ENCODE measurements around the gene MASP1.
"Not testable (repeated sequence)": the region's sequence is repeated elsewhere in the genome, so short reads cannot be mapped to it uniquely, and the experiment has no call there.

Gene MASP1

DNA sequence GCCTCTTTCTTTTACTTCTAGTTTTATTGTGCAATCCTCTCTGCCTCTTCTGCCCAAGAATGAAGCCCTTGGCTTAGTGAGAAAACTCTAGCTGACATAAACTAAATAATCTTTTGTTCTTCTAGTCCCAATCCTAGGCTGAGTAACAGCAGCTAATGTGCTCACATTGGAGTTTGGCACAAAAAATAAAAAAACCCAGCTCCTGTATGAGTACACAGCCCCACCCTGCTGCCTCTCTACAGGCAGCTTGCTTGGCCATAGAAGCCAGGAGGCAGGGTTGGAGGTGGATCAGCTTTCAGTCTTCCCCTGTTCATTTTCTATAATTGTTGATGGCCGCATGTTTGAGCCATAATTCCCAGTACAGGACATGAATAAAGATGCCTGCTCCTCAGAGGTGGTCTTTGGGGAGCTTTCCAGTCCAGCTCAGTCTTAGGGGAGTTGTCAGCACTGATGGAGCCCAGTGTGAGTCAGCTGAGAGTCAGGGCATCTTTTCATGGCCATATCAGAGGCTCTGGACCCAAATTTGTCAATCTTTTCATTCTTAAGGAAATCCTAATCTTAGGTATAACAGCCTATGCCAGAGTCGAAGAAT, 47.5 kb downstream of the MASP1 start:
- H3K9me3 ChIP-seq (ENCODE audit: control insufficient read depth in 1 of 2, low read length in 2 of 2) = no peaks in the 10 kb centered on the region
- no peaks in the 10 kb centered on the region for H3K36me3 ChIP-seq (ENCODE audit: control insufficient read depth in 1 of 2, insufficient read depth in 2 of 2, low read length in 2 of 2)
- H3K4me1 ChIP-seq (ENCODE audit: control insufficient read depth in 1 of 2, insufficient read depth in 2 of 2, low read length in 2 of 2) = no peaks in the 10 kb centered on the region
- H3K27ac ChIP-seq (ENCODE audit: low read length) = no peak overlapping the region
- no peak overlapping the region for H3K4me3 ChIP-seq (ENCODE audit: low read depth in 1 of 2, low read length in 2 of 2)
- no peaks in the 10 kb centered on the region for H3K27me3 ChIP-seq (ENCODE audit: low read depth, low read length)

GRCh38 chr3:187242900-187243299, 48.6 kb downstream of the MASP1 start:
- no peak overlapping the region for H3K4me3 ChIP-seq (ENCODE audit: low read depth in 1 of 2, low read length in 2 of 2)
- H3K27me3 ChIP-seq (ENCODE audit: low read depth, low read length) = no peaks in the 10 kb centered on the region
- H3K27ac ChIP-seq (ENCODE audit: low read length) = no peak overlapping the region
- no peaks in the 10 kb centered on the region for H3K9me3 ChIP-seq (ENCODE audit: control insufficient read depth in 1 of 2, low read length in 2 of 2)
- no peaks in the 10 kb centered on the region for H3K4me1 ChIP-seq (ENCODE audit: control insufficient read depth in 1 of 2, insufficient read depth in 2 of 2, low read length in 2 of 2)
- H3K36me3 ChIP-seq (ENCODE audit: control insufficient read depth in 1 of 2, insufficient read depth in 2 of 2, low read length in 2 of 2) = no peaks in the 10 kb centered on the region

- H3K9me3 ChIP-seq (ENCODE audit: control insufficient read depth in 1 of 2, low read length in 2 of 2) = no peaks in the 10 kb centered on the region
These were observed 49.1 kb downstream of the MASP1 start for GRCh38 chr3:187242435-187242834.

DNA sequence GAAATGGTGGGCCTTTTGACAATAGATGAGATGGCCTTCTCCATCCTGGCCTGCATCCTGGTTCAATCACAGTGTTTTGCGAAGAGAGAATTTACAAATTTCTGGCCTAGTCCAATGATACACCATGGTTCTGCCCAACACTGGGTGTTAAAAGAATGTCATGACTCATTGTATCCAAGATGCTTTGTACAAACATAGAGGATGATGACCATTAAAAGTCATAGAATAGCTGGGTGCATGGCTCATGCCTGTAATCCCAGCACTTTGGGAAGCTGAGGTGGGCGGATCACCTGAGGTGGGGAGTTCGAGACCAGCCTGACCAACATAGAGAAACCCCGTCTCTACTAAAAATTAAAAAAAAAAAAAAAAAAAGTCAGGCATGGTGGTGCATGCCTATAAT, 52.7 kb downstream of the MASP1 start:
- H3K9me3 ChIP-seq (ENCODE audit: control insufficient read depth in 1 of 2, low read length in 2 of 2); H3K27me3 ChIP-seq (ENCODE audit: low read depth, low read length); H3K4me1 ChIP-seq (ENCODE audit: control insufficient read depth in 1 of 2, insufficient read depth in 2 of 2, low read length in 2 of 2); H3K27ac ChIP-seq (ENCODE audit: low read length); H3K4me3 ChIP-seq (ENCODE audit: low read depth in 1 of 2, low read length in 2 of 2); H3K36me3 ChIP-seq (ENCODE audit: control insufficient read depth in 1 of 2, insufficient read depth in 2 of 2, low read length in 2 of 2): not testable (repeated sequence)

More at GRCh38 chr3:187242435-187242834, 49.1 kb downstream of the MASP1 start:
- Histone ChIP-seq H3K4me3 (ENCODE audit: low read depth in 1 of 2, low read length in 2 of 2) (no peak overlapping the region), H3K27me3 (ENCODE audit: low read depth, low read length) (no peaks in the 10 kb centered on the region), H3K36me3 (ENCODE audit: control insufficient read depth in 1 of 2, insufficient read depth in 2 of 2, low read length in 2 of 2) (no peaks in the 10 kb centered on the region), H3K4me1 (ENCODE audit: control insufficient read depth in 1 of 2, insufficient read depth in 2 of 2, low read length in 2 of 2) (no peaks in the 10 kb centered on the region), H3K27ac (ENCODE audit: low read length) (no peak overlapping the region)

- no peak overlapping the region for H3K4me3 ChIP-seq (ENCODE audit: low read depth in 1 of 2, low read length in 2 of 2)
- H3K27me3 ChIP-seq (ENCODE audit: low read depth, low read length) = no peaks in the 10 kb centered on the region
- H3K27ac ChIP-seq (ENCODE audit: low read length) = no peak overlapping the region
- H3K4me1 ChIP-seq (ENCODE audit: control insufficient read depth in 1 of 2, insufficient read depth in 2 of 2, low read length in 2 of 2) = no peaks in the 10 kb centered on the region
- H3K36me3 ChIP-seq (ENCODE audit: control insufficient read depth in 1 of 2, insufficient read depth in 2 of 2, low read length in 2 of 2) = no peaks in the 10 kb centered on the region
- H3K9me3 ChIP-seq (ENCODE audit: control insufficient read depth in 1 of 2, low read length in 2 of 2) = no peaks in the 10 kb centered on the region
These were observed 53.3 kb downstream of the MASP1 start for GRCh38 chr3:187238239-187238638.

DNA sequence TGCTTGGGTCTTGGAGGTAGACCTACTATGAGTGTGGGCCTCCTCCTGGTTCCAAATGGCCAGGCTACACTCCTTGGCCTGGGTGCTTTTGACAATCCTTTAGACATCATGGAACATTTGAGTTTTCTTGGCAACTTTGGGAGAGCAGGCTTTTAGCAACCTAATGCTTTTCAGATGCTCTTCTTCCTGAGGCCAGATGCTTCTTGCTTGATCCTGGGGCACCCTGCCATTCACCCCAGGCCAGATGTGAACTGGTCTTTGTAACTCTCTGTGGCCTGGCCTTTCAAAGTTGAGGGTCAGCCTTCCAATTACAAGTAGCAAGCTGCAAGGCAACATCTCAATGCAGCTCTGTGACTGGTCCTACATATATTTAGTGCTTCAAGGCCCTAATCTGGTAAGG, 53.8 kb downstream of the MASP1 start:
- H3K4me1 ChIP-seq (ENCODE audit: control insufficient read depth in 1 of 2, insufficient read depth in 2 of 2, low read length in 2 of 2) = no peaks in the 10 kb centered on the region
- H3K27ac ChIP-seq (ENCODE audit: low read length) = no peak overlapping the region
- no peaks in the 10 kb centered on the region for H3K27me3 ChIP-seq (ENCODE audit: low read depth, low read length)
- H3K9me3 ChIP-seq (ENCODE audit: control insufficient read depth in 1 of 2, low read length in 2 of 2) = no peaks in the 10 kb centered on the region
- no peaks in the 10 kb centered on the region for H3K36me3 ChIP-seq (ENCODE audit: control insufficient read depth in 1 of 2, insufficient read depth in 2 of 2, low read length in 2 of 2)
- no peak overlapping the region for H3K4me3 ChIP-seq (ENCODE audit: low read depth in 1 of 2, low read length in 2 of 2)

DNA sequence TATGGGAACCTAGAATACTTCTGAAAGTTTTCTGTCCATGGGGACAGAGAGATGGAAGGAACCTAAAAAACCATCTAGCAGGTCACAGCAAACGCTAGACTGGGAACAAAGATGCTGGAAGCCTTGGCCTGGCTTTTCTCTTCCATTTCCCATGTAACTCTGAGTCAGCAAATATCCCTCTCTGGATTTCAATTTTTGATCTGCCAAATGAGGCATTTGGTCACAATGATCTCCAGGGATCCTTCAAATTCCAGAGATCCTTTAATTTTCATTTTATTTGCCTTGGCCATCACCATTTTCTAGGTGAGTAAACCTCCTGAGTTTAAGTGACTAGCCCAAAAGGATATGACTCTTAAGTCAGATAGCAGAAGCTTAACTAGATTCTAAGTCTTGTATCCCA, 54.6 kb downstream of the MASP1 start:
- no peaks in the 10 kb centered on the region for H3K4me1 ChIP-seq (ENCODE audit: control insufficient read depth in 1 of 2, insufficient read depth in 2 of 2, low read length in 2 of 2)
- H3K4me3 ChIP-seq (ENCODE audit: low read depth in 1 of 2, low read length in 2 of 2) = no peak overlapping the region
- H3K27me3 ChIP-seq (ENCODE audit: low read depth, low read length) = no peaks in the 10 kb centered on the region
- no peak overlapping the region for H3K27ac ChIP-seq (ENCODE audit: low read length)
- no peaks in the 10 kb centered on the region for H3K36me3 ChIP-seq (ENCODE audit: control insufficient read depth in 1 of 2, insufficient read depth in 2 of 2, low read length in 2 of 2)
- no peaks in the 10 kb centered on the region for H3K9me3 ChIP-seq (ENCODE audit: control insufficient read depth in 1 of 2, low read length in 2 of 2)

GRCh38 chr3:187230011-187230410, 61.5 kb downstream of the MASP1 start:
- Histone ChIP-seq H3K27ac (ENCODE audit: low read length) (no peak overlapping the region), H3K9me3 (ENCODE audit: control insufficient read depth in 1 of 2, low read length in 2 of 2) (no peaks in the 10 kb centered on the region), H3K4me1 (ENCODE audit: control insufficient read depth in 1 of 2, insufficient read depth in 2 of 2, low read length in 2 of 2) (no peaks in the 10 kb centered on the region), H3K4me3 (ENCODE audit: low read depth in 1 of 2, low read length in 2 of 2) (no peak overlapping the region), H3K36me3 (ENCODE audit: control insufficient read depth in 1 of 2, insufficient read depth in 2 of 2, low read length in 2 of 2) (no peaks in the 10 kb centered on the region), H3K27me3 (ENCODE audit: low read depth, low read length) (no peaks in the 10 kb centered on the region)

DNA sequence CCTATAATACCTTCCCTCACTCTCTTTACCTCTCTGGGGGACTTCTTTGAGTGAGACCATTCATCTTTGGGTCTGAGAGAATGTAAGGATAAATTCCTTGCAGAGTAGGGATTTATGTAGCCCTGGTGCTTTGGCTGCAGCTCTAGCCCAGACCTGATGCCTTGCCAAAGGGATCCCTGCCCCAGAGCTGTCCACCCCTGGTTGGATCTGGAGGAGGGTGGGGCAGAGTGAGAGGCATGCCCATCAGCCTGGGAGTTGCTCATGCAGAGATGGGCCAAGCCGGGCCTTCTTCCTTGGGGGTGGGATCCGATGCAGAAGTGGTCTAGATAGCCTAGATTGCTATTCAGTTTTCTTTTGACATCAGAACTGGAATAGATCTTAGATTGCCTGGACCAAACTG, 62.8 kb downstream of the MASP1 start:
- Histone ChIP-seq H3K4me3 (ENCODE audit: low read depth in 1 of 2, low read length in 2 of 2) (no peak overlapping the region), H3K4me1 (ENCODE audit: control insufficient read depth in 1 of 2, insufficient read depth in 2 of 2, low read length in 2 of 2) (no peaks in the 10 kb centered on the region), H3K27ac (ENCODE audit: low read length) (no peak overlapping the region), H3K36me3 (ENCODE audit: control insufficient read depth in 1 of 2, insufficient read depth in 2 of 2, low read length in 2 of 2) (no peaks in the 10 kb centered on the region), H3K27me3 (ENCODE audit: low read depth, low read length) (no peaks in the 10 kb centered on the region), H3K9me3 (ENCODE audit: control insufficient read depth in 1 of 2, low read length in 2 of 2) (no peaks in the 10 kb centered on the region)

DNA sequence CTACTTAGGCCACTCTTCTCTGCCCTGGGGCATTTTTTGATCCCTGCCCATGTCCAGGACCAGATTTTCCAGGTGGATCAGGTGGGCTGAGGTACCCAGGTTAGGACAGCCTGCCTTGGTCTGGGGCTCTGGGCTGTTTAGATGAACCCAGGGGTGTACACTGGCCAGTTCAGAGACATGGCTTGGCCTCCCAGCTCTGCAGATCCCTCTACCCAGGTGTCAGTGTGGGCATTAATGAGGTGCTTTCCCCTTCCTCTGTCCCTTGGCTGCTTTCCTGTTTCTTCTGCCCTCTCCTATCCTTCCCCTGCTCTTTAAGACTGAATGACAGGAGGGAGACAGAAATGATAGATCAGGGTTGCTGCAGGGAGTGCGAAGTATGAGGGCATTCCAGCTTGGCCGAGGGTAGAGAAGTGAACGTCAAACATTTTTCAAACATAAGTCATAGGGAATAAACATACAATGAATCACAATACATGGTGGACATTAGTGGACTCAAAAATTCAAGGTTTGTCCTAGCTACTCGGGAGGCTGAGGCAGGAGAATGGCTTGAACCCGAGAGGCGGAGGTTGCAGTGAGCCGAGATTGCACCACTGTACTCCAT, 63.8 kb downstream of the MASP1 start:
- H3K27ac ChIP-seq (ENCODE audit: low read length) = no peak overlapping the region
- no peaks in the 10 kb centered on the region for H3K4me1 ChIP-seq (ENCODE audit: control insufficient read depth in 1 of 2, insufficient read depth in 2 of 2, low read length in 2 of 2)
- H3K9me3 ChIP-seq (ENCODE audit: control insufficient read depth in 1 of 2, low read length in 2 of 2) = no peaks in the 10 kb centered on the region
- no peaks in the 10 kb centered on the region for H3K27me3 ChIP-seq (ENCODE audit: low read depth, low read length)
- H3K36me3 ChIP-seq (ENCODE audit: control insufficient read depth in 1 of 2, insufficient read depth in 2 of 2, low read length in 2 of 2) = no peaks in the 10 kb centered on the region
- H3K4me3 ChIP-seq (ENCODE audit: low read depth in 1 of 2, low read length in 2 of 2) = no peak overlapping the region

GRCh38 chr3:187223799-187224198, 67.7 kb downstream of the MASP1 start:
- H3K4me1 ChIP-seq (ENCODE audit: control insufficient read depth in 1 of 2, insufficient read depth in 2 of 2, low read length in 2 of 2) = no peaks in the 10 kb centered on the region
- no peaks in the 10 kb centered on the region for H3K27me3 ChIP-seq (ENCODE audit: low read depth, low read length)
- no peaks in the 10 kb centered on the region for H3K9me3 ChIP-seq (ENCODE audit: control insufficient read depth in 1 of 2, low read length in 2 of 2)
- H3K36me3 ChIP-seq (ENCODE audit: control insufficient read depth in 1 of 2, insufficient read depth in 2 of 2, low read length in 2 of 2) = no peaks in the 10 kb centered on the region
- no peak overlapping the region for H3K27ac ChIP-seq (ENCODE audit: low read length)
- no peak overlapping the region for H3K4me3 ChIP-seq (ENCODE audit: low read depth in 1 of 2, low read length in 2 of 2)

DNA sequence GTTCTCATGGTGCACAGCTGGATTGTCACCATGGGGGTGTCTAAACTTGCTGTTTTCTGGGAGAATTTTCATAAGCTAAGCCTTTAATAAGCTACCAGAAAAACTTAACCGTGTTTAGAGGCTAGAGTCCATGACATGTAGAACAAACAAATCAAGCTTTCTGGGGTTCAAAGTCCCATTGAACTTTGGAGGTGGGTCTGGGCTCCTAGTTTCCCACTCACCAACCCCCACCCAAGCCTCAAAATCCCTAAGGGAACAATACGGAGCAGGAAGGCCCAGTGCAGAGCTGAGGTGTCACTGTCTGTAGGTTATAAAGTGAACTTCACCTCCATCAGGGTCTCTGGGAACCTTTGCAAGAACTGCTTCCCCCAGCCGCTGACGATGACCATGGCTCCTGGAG, 68.7 kb downstream of the MASP1 start:
- Histone ChIP-seq H3K27ac (ENCODE audit: low read length) (no peak overlapping the region), H3K4me1 (ENCODE audit: control insufficient read depth in 1 of 2, insufficient read depth in 2 of 2, low read length in 2 of 2) (no peaks in the 10 kb centered on the region), H3K27me3 (ENCODE audit: low read depth, low read length) (no peaks in the 10 kb centered on the region), H3K9me3 (ENCODE audit: control insufficient read depth in 1 of 2, low read length in 2 of 2) (no peaks in the 10 kb centered on the region), H3K4me3 (ENCODE audit: low read depth in 1 of 2, low read length in 2 of 2) (no peak overlapping the region), H3K36me3 (ENCODE audit: control insufficient read depth in 1 of 2, insufficient read depth in 2 of 2, low read length in 2 of 2) (no peaks in the 10 kb centered on the region)

All from muscle layer of duodenum (tissue), 2 donors.